GM23338 (cell line): ENCODE results near the gene HOXD9. TPM values are rescaled to one million over a fixed set of nuclear protein-coding genes. Genes with fewer than 3 reads are reported as not detected.

ENCODE experiments used
- ATAC-seq: fragments of 200-7000 bp; cut with Tn5 transposase; 3 replicates; pipeline ENCODE4 v1.9.1; 2020
- DNase-seq: peaks from one replicate; pipeline ENCODE4 v3.0.0-alpha.2; 2015; ENCODE audit warnings: low spot score
- H2AFZ ChIP-seq: fragments of 200-600 bp; sonication (generic); 2 replicates; pipeline ENCODE4 v1.8.0; 2016; ENCODE audit warnings: antibody characterized with exemption, mild to moderate bottlenecking, moderate library complexity
- H3F3A ChIP-seq: fragments of 200-600 bp; sonication (generic); replicated peaks from 2 replicates; pipeline ENCODE4 v1.8.0; 2017; ENCODE audit warnings: antibody characterized with exemption, mixed run types, low read depth
- H3K27ac ChIP-seq: fragments of 200-600 bp; sonication (generic); 2 replicates; pipeline ENCODE4 v1.6.1; 2016; ENCODE audit warnings: low read depth
- H3K27me3 ChIP-seq: fragments of 200-600 bp; sonication (generic); 2 replicates; pipeline ENCODE4 v1.8.0; 2016; ENCODE audit warnings: mild to moderate bottlenecking, mixed run types, moderate library complexity; ENCODE audit not compliant: insufficient read depth
- H3K36me3 ChIP-seq: fragments of 200-600 bp; sonication (generic); 2 replicates; pipeline ENCODE4 v1.8.0; 2016; ENCODE audit warnings: mild to moderate bottlenecking; ENCODE audit not compliant: insufficient read depth
- H3K4me1 ChIP-seq: fragments of 200-600 bp; sonication (generic); 2 replicates; pipeline ENCODE4 v1.8.0; 2016; ENCODE audit warnings: mild to moderate bottlenecking, moderate library complexity; ENCODE audit not compliant: insufficient read depth
- H3K4me2 ChIP-seq: fragments of 200-600 bp; sonication (generic); 2 replicates; pipeline ENCODE4 v1.7.1; 2017; ENCODE audit warnings: mixed run types
- H3K4me3 ChIP-seq: fragments of 200-600 bp; sonication (generic); 2 replicates; pipeline ENCODE4 v1.6.1; 2016; ENCODE audit warnings: mixed run types
- H3K79me2 ChIP-seq: fragments of 200-600 bp; sonication (generic); replicated peaks from 2 replicates; pipeline ENCODE4 v1.8.0; 2017; ENCODE audit warnings: mild to moderate bottlenecking; ENCODE audit not compliant: insufficient read depth
- H3K9me2 ChIP-seq: fragments of 200-600 bp; sonication (generic); 2 replicates; pipeline ENCODE4 v1.8.0; 2017; ENCODE audit not compliant: insufficient read depth
- H4K20me1 ChIP-seq: fragments of 200-600 bp; sonication (generic); replicated peaks from 2 replicates; pipeline ENCODE4 v1.8.0; 2017; ENCODE audit warnings: mild to moderate bottlenecking; ENCODE audit not compliant: insufficient read depth
- H3K27ac Mint-ChIP-seq: 2 replicates; pipeline ENCODE4 v1.8.0; 2020; ENCODE audit warnings: inconsistent platforms, mild to moderate bottlenecking, moderate library complexity, mixed read lengths
- H3K27me3 Mint-ChIP-seq: 3 replicates; pipeline ENCODE4 v1.8.0; 2022; ENCODE audit warnings: low read depth, mild to moderate bottlenecking, moderate library complexity, mixed read lengths, inconsistent platforms; ENCODE audit not compliant: insufficient read depth, poor library complexity
- H3K36me3 Mint-ChIP-seq: 3 replicates; pipeline ENCODE4 v1.8.0; 2021; ENCODE audit warnings: low read depth, mild to moderate bottlenecking, inconsistent platforms, moderate library complexity, mixed read lengths
- H3K4me1 Mint-ChIP-seq: 3 replicates; pipeline ENCODE4 v1.8.0; 2020; ENCODE audit warnings: mild to moderate bottlenecking, inconsistent platforms, mixed read lengths
- H3K4me3 Mint-ChIP-seq: 3 replicates; pipeline ENCODE4 v1.8.0; 2021; ENCODE audit warnings: moderate library complexity, mild to moderate bottlenecking, inconsistent platforms, mixed read lengths
- H3K9me3 Mint-ChIP-seq: 3 replicates; pipeline ENCODE4 v1.8.0; 2020; ENCODE audit warnings: moderate library complexity, mild to moderate bottlenecking, inconsistent platforms, mixed read lengths
- CREB1 ChIP-seq: fragments of 250-450 bp; sonication (Bioruptor Pico); IDR thresholded peaks from 2 replicates; pipeline ENCODE4 v1.5.0; 2020; ENCODE audit warnings: low read depth, mild to moderate bottlenecking, moderate library complexity
- ETS1 ChIP-seq: IDR thresholded peaks from 2 replicates; pipeline ENCODE4 v1.6.1; 2016; ENCODE audit warnings: antibody characterized with exemption
- EZH2 ChIP-seq: fragments of 200-600 bp; sonication (generic); IDR thresholded peaks from one replicate; pipeline ENCODE4 v1.8.0; 2017; ENCODE audit warnings: antibody characterized with exemption, mild to moderate bottlenecking, low read depth; ENCODE audit not compliant: unreplicated experiment
- EZH2phosphoT487 ChIP-seq: fragments of 200-600 bp; sonication (generic); IDR thresholded peaks from one replicate; pipeline ENCODE4 v1.8.1; 2018; ENCODE audit warnings: antibody characterized with exemption; ENCODE audit not compliant: unreplicated experiment
- POLR2AphosphoS5 ChIP-seq: IDR thresholded peaks from 2 replicates; pipeline ENCODE4 v1.6.1; 2016; ENCODE audit warnings: antibody characterized with exemption, low read depth
- REST ChIP-seq: IDR thresholded peaks from one replicate; pipeline ENCODE4 v1.6.1; 2018; ENCODE audit warnings: antibody characterized with exemption; ENCODE audit not compliant: unreplicated experiment
- STAT1 ChIP-seq: IDR thresholded peaks from one replicate; pipeline ENCODE4 v1.6.1; 2016; ENCODE audit warnings: antibody characterized with exemption; ENCODE audit not compliant: unreplicated experiment
- ZNF114 ChIP-seq: fragments of 250-450 bp; sonication (Bioruptor Pico); IDR thresholded peaks from 2 replicates; pipeline ENCODE4 v1.5.0; 2020; ENCODE audit warnings: mild to moderate bottlenecking, moderate library complexity
- ZNF331 ChIP-seq: fragments of 250-450 bp; sonication (Bioruptor Pico); IDR thresholded peaks from 2 replicates; pipeline ENCODE4 v1.5.0; 2020; ENCODE audit warnings: low read depth, mild to moderate bottlenecking, moderate library complexity
- polyA plus RNA-seq: library from polyadenylated mRNA; unstranded; fragments of >200 nt; fragmentation: Nextera tagmentation; extraction: Ambion mirVana; gene quantifications from 2 replicates; pipeline ENCODE4 v1.2.1, GENCODE V29; 2016
- total RNA-seq: library from RNA; depleted of rRNA; stranded (reverse); fragments of >200 nt; shearing (Covaris generic); gene quantifications from 2 replicates; pipeline ENCODE4 v1.2.3, GENCODE V29; 2014

Gene HOXD9
- total and polyA plus RNA-seq, 2 experiments from 2014 or later = not detected

GRCh38 chr2:176072951-176073904 is 49.3 kb upstream of the HOXD9 start:
- DNase-seq (peak; percentile 49), ATAC-seq (peak; percentile 38)
- Histone ChIP-seq H3K36me3 (no peaks in the 10 kb centered on the region; the same call in 1 of the 2 replicates), H3K27ac (no peak overlapping the region), H3K9me2 (no peaks in the 10 kb centered on the region), H3K4me1 (peaks cover 22% of the 10 kb centered on the region), H3K4me2 (peak overlapping the region; percentile 49), H3K79me2 (no peaks in the 10 kb centered on the region), H4K20me1 (peaks cover 36% of the 10 kb centered on the region), H2AFZ (no peak overlapping the region), H3K27me3 (peaks cover 100% of the 10 kb centered on the region), H3K4me3 (0 out of 2 replicates have a peak overlapping the region, but pooled peaks have one; percentile 32), H3F3A (peaks cover 16% of the 10 kb centered on the region)
- TF ChIP-seq EZH2 = peak; percentile 92
- TF ChIP-seq EZH2phosphoT487 = peak; percentile 71
- TF ChIP-seq STAT1 = no peak
- no peak for TF ChIP-seq CREB1 (CRISPR knock-in tag)
- TF ChIP-seq REST = no peak
- Mint-ChIP-seq H3K27ac (no peak overlapping the region), H3K4me3 (no peak overlapping the region; the same call in 2 of the 3 replicates), H3K9me3 (no peaks in the 10 kb centered on the region; the same call in 2 of the 3 replicates), H3K4me1 (peaks cover 23% of the 10 kb centered on the region), H3K27me3 (peaks cover 99% of the 10 kb centered on the region), H3K36me3 (no peaks in the 10 kb centered on the region; the same call in 2 of the 3 replicates)

- Histone ChIP-seq H3K79me2 (no peaks in the 10 kb centered on the region), H3K36me3 (no peaks in the 10 kb centered on the region; the same call in 1 of the 2 replicates), H2AFZ (no peak overlapping the region), H3K4me1 (peaks cover 22% of the 10 kb centered on the region; the same call in 1 of the 2 replicates), H4K20me1 (peaks cover 34% of the 10 kb centered on the region), H3K27me3 (peaks cover 100% of the 10 kb centered on the region), H3K4me2 (0 out of 2 replicates have a peak overlapping the region, but pooled peaks have one; percentile 27), H3K27ac (no peak overlapping the region), H3K4me3 (no peak overlapping the region), H3K9me2 (no peaks in the 10 kb centered on the region), H3F3A (peaks cover 25% of the 10 kb centered on the region)
- no peaks in the 10 kb centered on the region; the same call in 2 of the 3 replicates for H3K36me3 Mint-ChIP-seq
- ATAC-seq (no peak), DNase-seq (peak; percentile 16)
- H3K9me3 Mint-ChIP-seq = no peaks in the 10 kb centered on the region; the same call in 2 of the 3 replicates
- H3K27ac Mint-ChIP-seq = no peak overlapping the region
- H3K27me3 Mint-ChIP-seq = peaks cover 99% of the 10 kb centered on the region
- TF ChIP-seq EZH2phosphoT487 = no peak
- peak; percentile 75 for TF ChIP-seq EZH2
- TF ChIP-seq POLR2AphosphoS5 = no peak
- TF ChIP-seq CREB1 (CRISPR knock-in tag) = no peak
- no peak for TF ChIP-seq ZNF114 (CRISPR knock-in tag)
- TF ChIP-seq STAT1 = no peak
- TF ChIP-seq ETS1 = no peak
- no peak for TF ChIP-seq ZNF331 (CRISPR knock-in tag)
- TF ChIP-seq REST = no peak
- peaks cover 30% of the 10 kb centered on the region for H3K4me1 Mint-ChIP-seq
- peak overlapping the region; percentile 23; the same call in 2 of the 3 replicates for H3K4me3 Mint-ChIP-seq
Observed at GRCh38 chr2:176074919-176075425, 47.5 kb upstream of the HOXD9 start.
